ENCODE results near the gene ABHD2.

ABHD2 gene

DNA sequence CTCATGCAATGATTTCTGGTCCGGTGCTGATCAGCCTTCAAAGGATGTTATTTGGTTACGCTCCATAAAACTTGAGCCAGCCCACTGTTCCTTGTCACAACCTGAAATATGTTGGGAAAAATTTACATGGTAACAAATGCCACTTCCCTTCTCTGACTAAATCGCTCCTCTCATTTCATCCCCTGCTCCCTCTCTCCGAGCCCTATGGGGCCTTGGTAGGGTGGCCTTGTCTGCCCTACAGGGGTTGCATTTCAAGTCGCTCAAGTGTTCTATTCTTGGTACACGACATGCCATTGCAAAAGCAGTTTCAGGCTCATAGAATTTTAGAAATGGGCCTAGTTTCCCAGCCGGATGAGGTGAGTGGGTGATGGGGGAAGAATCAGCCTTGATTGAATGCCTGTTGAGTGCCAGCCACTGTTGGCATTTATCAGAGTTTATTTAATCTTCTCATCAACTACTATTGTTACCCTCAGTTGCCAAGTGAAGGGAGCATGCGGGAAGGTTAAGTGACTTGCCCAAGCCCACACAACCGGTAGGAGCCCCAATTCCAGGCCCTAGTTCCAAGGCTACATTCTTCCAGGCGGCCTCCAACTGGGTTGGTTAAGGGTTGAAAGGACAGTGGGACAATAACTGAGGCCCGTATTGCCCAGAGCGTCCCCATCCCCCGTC, 961 bp upstream of the ABHD2 start:
- H3K27me3 ChIP-seq (ENCODE audit: insufficient read depth, low read depth, severe bottlenecking) = no peaks in the 10 kb centered on the region
- peak overlapping the region; percentile 37 for H3K4me3 ChIP-seq (ENCODE audit: low read depth, low read length)
- H3K9me3 ChIP-seq (ENCODE audit: severe bottlenecking) = no peaks in the 10 kb centered on the region
- TF ChIP-seq, protein P1, sequence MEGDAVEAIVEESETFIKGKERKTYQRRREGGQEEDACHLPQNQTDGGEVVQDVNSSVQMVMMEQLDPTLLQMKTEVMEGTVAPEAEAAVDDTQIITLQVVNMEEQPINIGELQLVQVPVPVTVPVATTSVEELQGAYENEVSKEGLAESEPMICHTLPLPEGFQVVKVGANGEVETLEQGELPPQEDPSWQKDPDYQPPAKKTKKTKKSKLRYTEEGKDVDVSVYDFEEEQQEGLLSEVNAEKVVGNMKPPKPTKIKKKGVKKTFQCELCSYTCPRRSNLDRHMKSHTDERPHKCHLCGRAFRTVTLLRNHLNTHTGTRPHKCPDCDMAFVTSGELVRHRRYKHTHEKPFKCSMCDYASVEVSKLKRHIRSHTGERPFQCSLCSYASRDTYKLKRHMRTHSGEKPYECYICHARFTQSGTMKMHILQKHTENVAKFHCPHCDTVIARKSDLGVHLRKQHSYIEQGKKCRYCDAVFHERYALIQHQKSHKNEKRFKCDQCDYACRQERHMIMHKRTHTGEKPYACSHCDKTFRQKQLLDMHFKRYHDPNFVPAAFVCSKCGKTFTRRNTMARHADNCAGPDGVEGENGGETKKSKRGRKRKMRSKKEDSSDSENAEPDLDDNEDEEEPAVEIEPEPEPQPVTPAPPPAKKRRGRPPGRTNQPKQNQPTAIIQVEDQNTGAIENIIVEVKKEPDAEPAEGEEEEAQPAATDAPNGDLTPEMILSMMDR (IDR thresholded peaks at IDR 0.05; ENCODE audit: low read depth, low read length) = no peak
- DNase-seq = no peak
- peak overlapping the region; percentile 73 for H3K27ac ChIP-seq
- peaks cover 6% of the 10 kb centered on the region; the same call in 1 of the 2 replicates for H3K36me3 ChIP-seq

DNA sequence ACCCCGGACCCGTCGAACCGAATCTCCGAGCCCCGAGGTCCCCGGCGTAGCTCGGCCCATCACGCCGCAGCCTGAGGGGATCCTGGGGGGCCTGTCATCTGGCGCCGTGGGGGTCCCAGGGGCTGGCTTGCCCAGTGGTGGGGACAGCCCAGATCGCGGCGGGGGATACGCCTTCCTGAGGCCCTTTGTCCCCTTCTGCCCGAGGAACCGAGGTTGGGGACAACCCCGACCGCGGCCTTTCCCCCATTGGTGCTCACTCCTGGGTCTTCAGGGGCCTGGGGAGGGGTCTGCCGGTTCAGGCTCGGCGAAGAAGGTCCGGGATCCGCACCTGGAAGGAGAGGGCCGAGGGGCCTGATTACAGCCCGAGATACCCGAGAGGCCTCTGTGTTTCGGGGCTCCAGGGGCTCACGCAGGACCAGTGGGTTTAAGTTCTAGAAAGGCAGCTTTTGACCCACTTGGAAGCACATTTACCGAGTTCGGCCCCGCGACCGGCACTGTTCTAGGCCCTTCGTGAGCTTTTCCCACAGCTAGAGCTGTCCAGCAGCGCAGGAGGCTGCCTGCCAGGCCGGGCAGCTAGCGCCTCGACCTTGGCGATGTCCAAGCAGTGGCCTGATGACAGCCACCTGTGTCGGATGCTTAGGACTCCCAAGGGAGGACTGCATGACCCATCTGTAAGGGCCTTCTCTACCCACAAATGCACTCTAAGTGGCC, 504 bp downstream of the ABHD2 start:
- no peaks in the 10 kb centered on the region for H3K27me3 ChIP-seq (ENCODE audit: insufficient read depth, low read depth, severe bottlenecking)
- peaks cover 9% of the 10 kb centered on the region for H3K36me3 ChIP-seq
- H3K9me3 ChIP-seq (ENCODE audit: severe bottlenecking) = no peaks in the 10 kb centered on the region
- H3K27ac ChIP-seq = peak overlapping the region; percentile 67
- peak overlapping the region; percentile 86 for H3K4me3 ChIP-seq (ENCODE audit: low read depth, low read length)
- DNase-seq = no peak
- TF ChIP-seq, protein P1 (IDR thresholded peaks at IDR 0.05; ENCODE audit: low read depth, low read length) = no peak

DNA sequence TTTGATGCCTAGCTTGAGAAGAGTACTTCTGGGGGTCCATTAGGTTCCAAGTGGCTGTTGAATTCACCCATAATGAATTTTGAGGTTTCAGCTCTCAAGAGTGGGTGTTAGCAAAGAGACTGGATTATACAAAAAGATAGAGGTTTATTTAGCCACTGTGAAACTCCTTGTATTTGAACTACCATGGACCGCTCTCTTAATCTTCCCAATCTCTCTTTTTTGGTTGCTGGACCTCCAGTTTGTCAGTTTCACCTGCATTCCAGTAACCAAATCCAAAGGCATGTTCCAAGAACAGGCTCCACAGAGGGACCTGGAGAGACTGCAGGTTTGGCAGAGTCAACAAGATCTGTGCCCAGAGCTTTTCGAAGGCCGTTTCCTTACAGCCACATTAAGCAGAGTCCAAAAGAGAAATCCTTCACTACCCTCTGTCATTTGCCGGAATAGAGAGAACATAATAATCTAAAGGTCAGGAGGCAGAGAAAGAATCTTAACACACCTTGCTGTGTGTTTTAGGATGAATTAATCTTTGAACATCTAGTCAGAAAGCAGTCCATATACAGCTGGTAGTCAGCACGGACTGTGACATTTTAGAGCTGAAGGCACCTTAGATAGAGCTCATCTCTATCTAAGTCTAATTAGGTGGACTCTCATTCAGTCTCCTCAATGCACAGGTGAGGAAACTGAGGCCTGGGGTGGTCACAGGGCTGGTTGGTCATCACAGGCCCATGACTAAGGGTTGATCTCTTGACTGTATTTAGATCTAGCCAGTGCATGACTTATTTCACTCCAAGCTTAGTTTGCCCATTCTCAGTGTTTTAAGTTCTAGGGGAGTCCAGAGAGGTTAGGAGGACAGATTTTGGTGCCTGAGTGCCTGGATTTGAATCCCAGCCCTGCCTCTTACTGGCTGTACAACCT, 1.3 kb downstream of the ABHD2 start:
- Histone ChIP-seq H3K27ac (no peak overlapping the region), H3K27me3 (ENCODE audit: insufficient read depth, low read depth, severe bottlenecking) (no peaks in the 10 kb centered on the region), H3K9me3 (ENCODE audit: severe bottlenecking) (no peaks in the 10 kb centered on the region), H3K4me3 (ENCODE audit: low read depth, low read length) (peak overlapping the region; percentile 86), H3K36me3 (peaks cover 12% of the 10 kb centered on the region)
- no peak for DNase-seq
- TF ChIP-seq, protein P1 (IDR thresholded peaks at IDR 0.05; ENCODE audit: low read depth, low read length) = no peak

DNA sequence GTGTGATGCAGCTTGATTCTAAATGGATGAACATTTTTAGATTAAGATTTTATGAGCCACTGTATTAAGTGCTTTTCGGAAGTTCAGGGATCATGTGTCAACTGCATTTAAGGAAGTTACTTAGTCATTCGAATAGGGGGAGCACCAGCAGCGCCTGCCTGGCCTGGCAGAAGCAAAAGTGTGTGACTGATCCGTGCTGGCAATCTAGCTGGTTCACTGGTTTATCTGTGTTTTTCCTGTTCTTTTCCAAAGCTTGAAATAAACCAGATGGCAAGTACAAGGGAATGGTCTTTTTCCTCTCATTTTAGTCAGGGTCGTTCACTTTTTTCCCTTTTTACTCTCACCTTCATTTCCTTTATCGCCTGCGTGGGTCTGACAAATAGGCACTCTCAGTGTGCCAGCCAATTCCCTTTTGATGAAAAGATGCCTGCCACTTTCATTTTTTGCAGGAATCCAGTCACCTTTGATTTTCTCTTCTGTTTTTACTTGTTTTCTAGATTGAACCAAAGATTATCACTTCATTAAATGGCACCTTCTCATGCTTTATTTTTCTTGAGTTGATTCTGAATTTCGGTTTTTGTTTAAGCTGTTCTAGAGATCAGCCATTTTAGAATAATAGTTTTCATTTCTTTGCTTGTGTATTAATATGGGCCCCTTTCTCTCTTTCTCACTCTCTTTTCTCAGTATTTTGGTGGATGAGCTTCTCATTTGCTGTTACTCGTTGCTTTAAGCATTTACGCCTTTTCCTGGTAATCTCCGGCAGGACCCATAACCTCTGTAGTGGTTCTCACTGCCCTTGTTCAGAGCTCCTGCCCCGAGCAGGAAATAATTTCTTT, 2.8 kb downstream of the ABHD2 start:
- Histone ChIP-seq H3K4me3 (ENCODE audit: low read depth, low read length) (no peak overlapping the region), H3K36me3 (peaks cover 15% of the 10 kb centered on the region), H3K9me3 (ENCODE audit: severe bottlenecking) (no peaks in the 10 kb centered on the region), H3K27ac (no peak overlapping the region), H3K27me3 (ENCODE audit: insufficient read depth, low read depth, severe bottlenecking) (no peaks in the 10 kb centered on the region)
- no peak for DNase-seq
- TF ChIP-seq, protein P1 (IDR thresholded peaks at IDR 0.05; ENCODE audit: low read depth, low read length) = no peak

DNA sequence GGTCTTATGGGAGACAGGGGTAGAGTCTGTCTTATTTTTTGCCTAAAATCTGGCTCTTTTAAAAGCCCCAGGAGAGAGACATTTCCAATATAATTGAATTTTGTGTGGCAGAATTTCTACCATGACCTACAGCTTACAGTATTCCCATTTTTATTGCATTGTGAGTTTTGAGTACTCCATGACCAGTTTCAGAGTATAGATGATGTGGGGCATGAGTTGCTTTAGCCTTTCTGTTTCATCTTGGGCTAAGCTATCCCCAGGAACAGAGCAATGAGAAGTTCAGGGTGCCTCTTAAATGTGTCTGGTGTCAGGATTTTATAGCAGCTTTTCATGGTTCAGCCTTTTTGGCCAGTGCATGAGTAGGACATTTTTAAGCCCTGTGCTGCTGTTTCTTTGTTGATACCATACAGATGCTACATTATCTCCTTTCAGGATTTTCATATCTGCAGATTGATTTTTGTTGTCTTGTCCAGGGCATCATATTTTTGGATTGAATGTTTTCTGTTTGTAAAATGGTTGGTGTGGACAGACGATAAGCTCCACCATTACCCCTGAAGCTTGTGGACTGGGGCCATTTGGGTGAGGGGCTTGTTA, 3.5 kb downstream of the ABHD2 start:
- H3K27me3 ChIP-seq (ENCODE audit: insufficient read depth, low read depth, severe bottlenecking) = no peaks in the 10 kb centered on the region
- no peak for DNase-seq
- TF ChIP-seq, protein P1 (IDR thresholded peaks at IDR 0.05; ENCODE audit: low read depth, low read length) = no peak
- peaks cover 15% of the 10 kb centered on the region for H3K36me3 ChIP-seq
- no peaks in the 10 kb centered on the region for H3K9me3 ChIP-seq (ENCODE audit: severe bottlenecking)
- no peak overlapping the region for H3K4me3 ChIP-seq (ENCODE audit: low read depth, low read length)
- no peak overlapping the region for H3K27ac ChIP-seq
